ENCODE results near the gene PRPF40A. TPM values are rescaled to one million over a fixed set of nuclear protein-coding genes. Genes with fewer than 3 reads are reported as not detected.
A peak's percentile ranks its signal among the peaks of the same experiment; 100 is the strongest.

PRPF40A gene
- total RNA-seq, 1 donor from 2014 or later = 132 TPM

- Mint-ChIP-seq H3K36me3 (ENCODE audit: insufficient read depth) (peaks cover 12% of the 10 kb centered on the region), H3K9me3 (ENCODE audit: low read depth) (no peaks in the 10 kb centered on the region), H3K27me3 (no peaks in the 10 kb centered on the region), H3K27ac (no peak overlapping the region), H3K4me3 (ENCODE audit: low read depth) (no peak overlapping the region), H3K4me1 (ENCODE audit: low read depth) (peaks cover 2% of the 10 kb centered on the region)
- no peak for DNase-seq (ENCODE audit: low spot score, unreplicated experiment)
- TF ChIP-seq, protein P1, sequence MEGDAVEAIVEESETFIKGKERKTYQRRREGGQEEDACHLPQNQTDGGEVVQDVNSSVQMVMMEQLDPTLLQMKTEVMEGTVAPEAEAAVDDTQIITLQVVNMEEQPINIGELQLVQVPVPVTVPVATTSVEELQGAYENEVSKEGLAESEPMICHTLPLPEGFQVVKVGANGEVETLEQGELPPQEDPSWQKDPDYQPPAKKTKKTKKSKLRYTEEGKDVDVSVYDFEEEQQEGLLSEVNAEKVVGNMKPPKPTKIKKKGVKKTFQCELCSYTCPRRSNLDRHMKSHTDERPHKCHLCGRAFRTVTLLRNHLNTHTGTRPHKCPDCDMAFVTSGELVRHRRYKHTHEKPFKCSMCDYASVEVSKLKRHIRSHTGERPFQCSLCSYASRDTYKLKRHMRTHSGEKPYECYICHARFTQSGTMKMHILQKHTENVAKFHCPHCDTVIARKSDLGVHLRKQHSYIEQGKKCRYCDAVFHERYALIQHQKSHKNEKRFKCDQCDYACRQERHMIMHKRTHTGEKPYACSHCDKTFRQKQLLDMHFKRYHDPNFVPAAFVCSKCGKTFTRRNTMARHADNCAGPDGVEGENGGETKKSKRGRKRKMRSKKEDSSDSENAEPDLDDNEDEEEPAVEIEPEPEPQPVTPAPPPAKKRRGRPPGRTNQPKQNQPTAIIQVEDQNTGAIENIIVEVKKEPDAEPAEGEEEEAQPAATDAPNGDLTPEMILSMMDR (IDR thresholded peaks at IDR 0.05; ENCODE audit: unreplicated experiment) = no peak
Measured at GRCh38 chr2:152607793-152608300, 109.4 kb downstream of the PRPF40A start.

DNA sequence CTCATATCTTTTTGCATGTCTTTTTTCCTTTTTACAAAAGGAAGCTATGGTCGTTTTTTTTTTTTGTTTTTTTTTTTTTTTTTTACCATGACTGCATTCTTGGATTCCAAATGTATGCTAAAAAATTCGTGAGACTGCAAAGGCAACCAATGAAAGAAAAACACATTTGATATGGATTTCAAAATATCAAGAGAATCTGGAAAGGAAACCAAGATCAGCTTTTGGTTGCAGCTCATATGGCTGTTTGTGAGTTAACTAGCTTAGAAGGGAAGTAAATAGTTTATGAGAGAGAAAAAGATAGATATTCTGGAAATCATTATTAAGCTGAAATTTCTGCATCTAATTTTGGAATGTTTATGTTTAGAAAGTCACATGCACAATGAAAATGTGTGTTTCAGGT lies 110.3 kb downstream of the PRPF40A start:
- no peaks in the 10 kb centered on the region for H3K27me3 Mint-ChIP-seq
- H3K36me3 Mint-ChIP-seq (ENCODE audit: insufficient read depth) = peaks cover 12% of the 10 kb centered on the region
- no peaks in the 10 kb centered on the region for H3K9me3 Mint-ChIP-seq (ENCODE audit: low read depth)
- no peak overlapping the region for H3K4me3 Mint-ChIP-seq (ENCODE audit: low read depth)
- no peak for DNase-seq (ENCODE audit: low spot score, unreplicated experiment)
- TF ChIP-seq, protein P1 (IDR thresholded peaks at IDR 0.05; ENCODE audit: unreplicated experiment) = no peak
- no peak overlapping the region for H3K27ac Mint-ChIP-seq
- H3K4me1 Mint-ChIP-seq (ENCODE audit: low read depth) = peaks cover 5% of the 10 kb centered on the region

GRCh38 chr2:152606081-152606480 lies 111.2 kb downstream of the PRPF40A start:
- H3K9me3 Mint-ChIP-seq (ENCODE audit: low read depth) = no peaks in the 10 kb centered on the region
- no peak overlapping the region for H3K27ac Mint-ChIP-seq
- DNase-seq (ENCODE audit: low spot score, unreplicated experiment) = no peak
- peaks cover 5% of the 10 kb centered on the region for H3K4me1 Mint-ChIP-seq (ENCODE audit: low read depth)
- no peaks in the 10 kb centered on the region for H3K27me3 Mint-ChIP-seq
- no peak overlapping the region for H3K4me3 Mint-ChIP-seq (ENCODE audit: low read depth)
- H3K36me3 Mint-ChIP-seq (ENCODE audit: insufficient read depth) = peaks cover 8% of the 10 kb centered on the region
- TF ChIP-seq, protein P1 (IDR thresholded peaks at IDR 0.05; ENCODE audit: unreplicated experiment) = no peak

DNA sequence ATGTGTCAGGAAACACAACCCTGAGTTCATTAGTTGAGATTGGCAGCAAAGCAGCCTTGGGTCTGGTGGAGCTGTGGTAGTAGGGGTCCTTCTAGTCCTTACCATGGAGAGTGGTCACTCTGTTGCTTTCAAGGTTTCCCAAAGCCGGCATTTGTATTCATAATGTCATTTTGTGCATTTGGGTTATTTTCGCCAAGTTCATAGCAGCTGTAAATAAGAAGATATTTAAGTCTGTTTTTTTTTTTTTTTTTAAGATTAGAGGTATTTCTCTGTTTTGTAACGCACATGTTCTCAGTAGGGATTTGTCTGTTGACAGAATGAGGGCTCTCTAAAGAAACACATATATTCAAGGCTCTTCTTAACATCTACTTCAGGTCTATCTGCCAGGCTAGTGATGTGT lies 114.1 kb downstream of the PRPF40A start:
- TF ChIP-seq, protein P1 (IDR thresholded peaks at IDR 0.05; ENCODE audit: unreplicated experiment) = no peak
- H3K36me3 Mint-ChIP-seq (ENCODE audit: insufficient read depth) = peaks cover 5% of the 10 kb centered on the region
- no peaks in the 10 kb centered on the region for H3K9me3 Mint-ChIP-seq (ENCODE audit: low read depth)
- no peaks in the 10 kb centered on the region for H3K27me3 Mint-ChIP-seq
- H3K4me1 Mint-ChIP-seq (ENCODE audit: low read depth) = peaks cover 17% of the 10 kb centered on the region
- no peak overlapping the region for H3K4me3 Mint-ChIP-seq (ENCODE audit: low read depth)
- DNase-seq (ENCODE audit: low spot score, unreplicated experiment) = no peak
- H3K27ac Mint-ChIP-seq = no peak overlapping the region

GRCh38 chr2:152602750-152603149 lies 114.5 kb downstream of the PRPF40A start:
- Mint-ChIP-seq H3K27me3 (no peaks in the 10 kb centered on the region), H3K9me3 (ENCODE audit: low read depth) (no peaks in the 10 kb centered on the region), H3K4me1 (ENCODE audit: low read depth) (peaks cover 17% of the 10 kb centered on the region), H3K36me3 (ENCODE audit: insufficient read depth) (peaks cover 5% of the 10 kb centered on the region), H3K27ac (peak overlapping the region; percentile 31), H3K4me3 (ENCODE audit: low read depth) (no peak overlapping the region)
- DNase-seq (ENCODE audit: low spot score, unreplicated experiment) = no peak
- TF ChIP-seq, protein P1 (IDR thresholded peaks at IDR 0.05; ENCODE audit: unreplicated experiment) = no peak

Other genes with a start within 250 kb of the PRPF40A start
- 31.7 and 34.6 TPM in 2 replicates for gene ARL6IP6, start 1.2 kb upstream of the PRPF40A start, total RNA-seq

Measured in progenitor cell of endocrine pancreas (in vitro differentiated cells).